ENCODE results near the gene TPBG. TPM values are rescaled to one million over a fixed set of nuclear protein-coding genes. Genes with fewer than 3 reads are reported as not detected.

TPBG gene
- total and polyA plus RNA-seq, 2 experiments from 2014 or later: 30.3 to 32.0 TPM

DNA sequence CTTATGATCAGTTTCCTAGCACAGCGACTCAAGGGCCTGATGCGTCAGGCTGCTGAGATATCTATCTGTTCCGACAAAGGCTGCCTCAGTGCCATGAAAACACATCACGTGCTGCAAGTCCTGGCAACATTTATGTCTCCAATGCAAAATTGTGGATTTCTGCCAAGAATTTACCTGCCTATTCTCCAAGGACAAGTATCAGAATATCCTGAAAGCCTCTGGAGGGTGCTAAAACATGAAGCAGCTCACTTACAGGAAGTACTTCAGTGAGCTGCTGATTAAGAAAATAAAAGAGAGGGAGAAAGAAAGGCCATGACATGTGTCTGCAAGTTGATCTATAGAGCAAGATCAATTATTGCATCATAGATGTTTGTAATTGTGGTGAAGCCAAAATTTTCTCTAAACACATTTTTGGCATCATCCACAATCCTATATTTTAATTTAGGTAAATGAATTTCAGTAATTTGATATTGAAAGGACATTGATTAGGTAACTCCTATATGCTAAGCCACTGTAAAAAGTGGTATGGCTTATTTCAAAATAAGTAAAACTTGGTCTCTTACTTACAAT is 25.8 kb upstream of the TPBG start:
- Histone ChIP-seq H2AFZ (no peak overlapping the region), H3K27ac (no peak overlapping the region), H3K9me2 (replicated peaks; ENCODE audit: insufficient read depth) (no peaks in the 10 kb centered on the region), H3K9me3 (ENCODE audit: low read depth) (no peaks in the 10 kb centered on the region), H3K27me3 (no peaks in the 10 kb centered on the region), H3K4me3 (no peak overlapping the region), H4K20me1 (ENCODE audit: insufficient read depth, poor library complexity, severe bottlenecking) (no peaks in the 10 kb centered on the region), H3K4me1 (ENCODE audit: insufficient read depth) (no peaks in the 10 kb centered on the region), H3K36me3 (replicated peaks; ENCODE audit: insufficient read depth, low read depth) (no peaks in the 10 kb centered on the region), H3K79me2 (no peaks in the 10 kb centered on the region), H3K4me2 (no peak overlapping the region)
- no peak for DNase-seq (ENCODE audit: low spot score)
- TF ChIP-seq, protein P1, sequence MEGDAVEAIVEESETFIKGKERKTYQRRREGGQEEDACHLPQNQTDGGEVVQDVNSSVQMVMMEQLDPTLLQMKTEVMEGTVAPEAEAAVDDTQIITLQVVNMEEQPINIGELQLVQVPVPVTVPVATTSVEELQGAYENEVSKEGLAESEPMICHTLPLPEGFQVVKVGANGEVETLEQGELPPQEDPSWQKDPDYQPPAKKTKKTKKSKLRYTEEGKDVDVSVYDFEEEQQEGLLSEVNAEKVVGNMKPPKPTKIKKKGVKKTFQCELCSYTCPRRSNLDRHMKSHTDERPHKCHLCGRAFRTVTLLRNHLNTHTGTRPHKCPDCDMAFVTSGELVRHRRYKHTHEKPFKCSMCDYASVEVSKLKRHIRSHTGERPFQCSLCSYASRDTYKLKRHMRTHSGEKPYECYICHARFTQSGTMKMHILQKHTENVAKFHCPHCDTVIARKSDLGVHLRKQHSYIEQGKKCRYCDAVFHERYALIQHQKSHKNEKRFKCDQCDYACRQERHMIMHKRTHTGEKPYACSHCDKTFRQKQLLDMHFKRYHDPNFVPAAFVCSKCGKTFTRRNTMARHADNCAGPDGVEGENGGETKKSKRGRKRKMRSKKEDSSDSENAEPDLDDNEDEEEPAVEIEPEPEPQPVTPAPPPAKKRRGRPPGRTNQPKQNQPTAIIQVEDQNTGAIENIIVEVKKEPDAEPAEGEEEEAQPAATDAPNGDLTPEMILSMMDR (IDR thresholded peaks at IDR 0.05; ENCODE audit: poor library complexity): no peak
- no peak for TF ChIP-seq EZH2 (IDR thresholded peaks at IDR 0.05; ENCODE audit: borderline replicate concordance)
- WGBS (ENCODE audit: low lambda C conversion rate, missing lambda C conversion rate): 85% methylated on average over 4 of the region's 4 CpGs

DNA sequence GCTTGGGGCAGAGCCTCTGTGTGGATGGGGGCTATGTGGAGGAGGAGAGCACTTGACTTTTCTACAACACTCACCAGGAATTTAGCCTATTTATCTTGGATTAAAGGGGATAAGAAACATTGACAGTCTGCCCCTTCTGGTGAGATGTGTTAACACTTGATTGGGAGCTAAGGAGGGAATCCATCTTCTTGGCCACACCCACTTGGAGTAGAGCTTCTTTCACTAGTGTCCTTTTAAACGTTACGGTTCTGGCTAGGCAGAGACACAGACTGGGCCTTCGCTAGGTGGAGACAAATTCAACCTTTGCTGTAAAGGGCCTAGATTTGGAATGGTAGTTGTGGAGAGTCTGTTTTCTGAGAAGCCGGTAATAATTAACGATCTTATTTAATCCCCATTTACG is 15.5 kb upstream of the TPBG start:
- DNase-seq (ENCODE audit: low spot score): no peak
- Histone ChIP-seq H3K9me2 (replicated peaks; ENCODE audit: insufficient read depth) (no peaks in the 10 kb centered on the region), H3K36me3 (replicated peaks; ENCODE audit: insufficient read depth, low read depth) (no peaks in the 10 kb centered on the region), H3K9me3 (ENCODE audit: low read depth) (no peaks in the 10 kb centered on the region), H2AFZ (no peak overlapping the region), H3K79me2 (no peaks in the 10 kb centered on the region), H4K20me1 (ENCODE audit: insufficient read depth, poor library complexity, severe bottlenecking) (no peaks in the 10 kb centered on the region), H3K4me2 (no peak overlapping the region), H3K4me1 (ENCODE audit: insufficient read depth) (no peaks in the 10 kb centered on the region), H3K27ac (no peak overlapping the region), H3K4me3 (no peak overlapping the region), H3K27me3 (no peaks in the 10 kb centered on the region)
- WGBS (ENCODE audit: low lambda C conversion rate, missing lambda C conversion rate): 87% methylated on average over 6 of the region's 6 CpGs
- TF ChIP-seq EZH2 (IDR thresholded peaks at IDR 0.05; ENCODE audit: borderline replicate concordance) (no peak), EZH2phosphoT487 (IDR thresholded peaks at IDR 0.05; ENCODE audit: low read depth, severe bottlenecking, unreplicated experiment) (no peak)
- TF ChIP-seq, protein P1 (IDR thresholded peaks at IDR 0.05; ENCODE audit: poor library complexity): no peak

DNA sequence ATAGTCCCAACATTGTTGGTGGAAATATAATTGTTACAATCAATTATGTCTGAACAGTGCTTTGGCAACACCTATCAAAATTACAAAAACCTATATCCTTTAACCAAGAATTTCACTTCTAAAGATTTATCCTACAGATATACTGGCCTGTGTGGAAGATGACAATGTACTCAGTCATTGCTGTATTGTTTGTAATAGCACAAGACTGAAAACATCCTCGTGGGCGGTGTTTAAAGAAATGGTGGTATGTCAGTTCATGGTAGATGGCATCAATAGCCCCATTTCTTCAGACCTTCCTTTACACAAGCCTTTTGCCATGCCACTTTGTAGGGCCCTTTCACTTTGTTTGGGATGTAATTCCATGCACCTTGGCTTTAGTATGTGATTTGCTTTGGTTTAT is 9.8 kb upstream of the TPBG start:
- H3K79me2 ChIP-seq: no peaks in the 10 kb centered on the region
- no peaks in the 10 kb centered on the region for H3K9me3 ChIP-seq (ENCODE audit: low read depth)
- no peaks in the 10 kb centered on the region for H3K9me2 ChIP-seq (replicated peaks; ENCODE audit: insufficient read depth)
- no peak overlapping the region for H3K4me3 ChIP-seq
- no peak overlapping the region for H2AFZ ChIP-seq
- DNase-seq (ENCODE audit: low spot score): no peak
- no peak overlapping the region for H3K4me2 ChIP-seq
- H3K27me3 ChIP-seq: no peaks in the 10 kb centered on the region
- no peak overlapping the region for H3K27ac ChIP-seq
- 95% methylated on average over 2 of the region's 2 CpGs for WGBS (ENCODE audit: low lambda C conversion rate, missing lambda C conversion rate)
- H3K4me1 ChIP-seq (ENCODE audit: insufficient read depth): no peaks in the 10 kb centered on the region
- TF ChIP-seq EZH2phosphoT487 (IDR thresholded peaks at IDR 0.05; ENCODE audit: low read depth, severe bottlenecking, unreplicated experiment) (no peak), EZH2 (IDR thresholded peaks at IDR 0.05; ENCODE audit: borderline replicate concordance) (no peak)
- TF ChIP-seq, protein P1 (IDR thresholded peaks at IDR 0.05; ENCODE audit: poor library complexity): no peak
- no peaks in the 10 kb centered on the region for H4K20me1 ChIP-seq (ENCODE audit: insufficient read depth, poor library complexity, severe bottlenecking)
- no peaks in the 10 kb centered on the region for H3K36me3 ChIP-seq (replicated peaks; ENCODE audit: insufficient read depth, low read depth)

DNA sequence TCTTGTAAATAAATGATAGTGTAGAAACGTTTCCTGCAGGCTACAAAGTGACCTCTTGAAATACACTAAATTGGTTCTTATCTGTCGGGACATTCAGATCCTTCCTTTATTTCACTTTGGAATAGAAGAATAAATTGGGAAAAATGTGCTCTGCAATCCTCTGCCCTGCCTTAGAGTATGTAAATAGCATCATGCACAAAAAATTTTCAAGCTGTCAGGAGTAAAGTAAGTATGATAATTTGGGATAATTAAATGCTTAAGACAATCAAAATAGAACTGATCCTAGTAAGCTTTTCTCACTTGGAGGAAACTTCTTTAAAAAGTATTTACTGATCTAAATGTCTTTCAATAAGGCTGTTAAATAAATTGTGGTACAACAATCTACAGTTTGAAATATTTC is 3.1 kb upstream of the TPBG start:
- Histone ChIP-seq H3K4me2 (no peak overlapping the region), H4K20me1 (ENCODE audit: insufficient read depth, poor library complexity, severe bottlenecking) (peaks cover 5% of the 10 kb centered on the region), H3K36me3 (replicated peaks; ENCODE audit: insufficient read depth, low read depth) (no peaks in the 10 kb centered on the region), H3K4me1 (ENCODE audit: insufficient read depth) (peaks cover 4% of the 10 kb centered on the region), H3K79me2 (peaks cover 3% of the 10 kb centered on the region), H2AFZ (no peak overlapping the region), H3K27me3 (peaks cover 28% of the 10 kb centered on the region), H3K9me3 (ENCODE audit: low read depth) (no peaks in the 10 kb centered on the region), H3K9me2 (replicated peaks; ENCODE audit: insufficient read depth) (no peaks in the 10 kb centered on the region), H3K4me3 (no peak overlapping the region), H3K27ac (no peak overlapping the region)
- 72% methylated on average over 2 of the region's 2 CpGs for WGBS (ENCODE audit: low lambda C conversion rate, missing lambda C conversion rate)
- no peak for DNase-seq (ENCODE audit: low spot score)
- TF ChIP-seq, protein P1 (IDR thresholded peaks at IDR 0.05; ENCODE audit: poor library complexity): no peak
- TF ChIP-seq EZH2phosphoT487 (IDR thresholded peaks at IDR 0.05; ENCODE audit: low read depth, severe bottlenecking, unreplicated experiment) (no peak), EZH2 (IDR thresholded peaks at IDR 0.05; ENCODE audit: borderline replicate concordance) (no peak)
